HepG2 (cell line): ENCODE measurements around the gene ADSS1. TPM values are rescaled to one million over a fixed set of nuclear protein-coding genes. Genes with fewer than 3 reads are reported as not detected.

Source experiments
- AGO1 ChIP-seq: fragments of 200-400 bp; formaldehyde crosslinking; IDR thresholded peaks from 2 replicates; pipeline ENCODE4 v1.6.1; 2017; ENCODE audit warnings: mild to moderate bottlenecking, low read depth, low read length, moderate library complexity; ENCODE audit not compliant: poor library complexity, severe bottlenecking
- CAMTA2 ChIP-seq: sonication (generic); formaldehyde crosslinking; IDR thresholded peaks from 2 replicates; pipeline ENCODE4 v1.4.0; 2020; ENCODE audit warnings: mild to moderate bottlenecking, missing genetic modification reagents, borderline replicate concordance
- EED ChIP-seq: sonication (generic); formaldehyde crosslinking; IDR thresholded peaks from 2 replicates; pipeline ENCODE4 v1.5.0; 2020; ENCODE audit warnings: mild to moderate bottlenecking, missing genetic modification reagents
- ELF1 ChIP-seq: sonication (generic); formaldehyde crosslinking; IDR thresholded peaks from 2 replicates; pipeline ENCODE4 v1.4.0; 2020; ENCODE audit warnings: missing genetic modification reagents
- ESRRA ChIP-seq: sonication (generic); formaldehyde crosslinking; IDR thresholded peaks from 2 replicates; pipeline ENCODE4 v1.5.1; 2020; ENCODE audit warnings: mild to moderate bottlenecking, low read depth, missing genetic modification reagents
- FOXP1 ChIP-seq, 2 experiments: fragments of 450-650 bp in 1 of 2; IDR thresholded peaks; 2 replicates each; pipeline ENCODE4 v1.6.1; 2017 to 2018; ENCODE audit warnings: antibody characterized with exemption in 1 of 2
- KLF15 ChIP-seq: sonication (generic); formaldehyde crosslinking; IDR thresholded peaks from 2 replicates; pipeline ENCODE4 v1.8.1; 2023; ENCODE audit warnings: borderline replicate concordance, mild to moderate bottlenecking, inconsistent platforms, missing genetic modification reagents, mixed read lengths
- MIER2 ChIP-seq: IDR thresholded peaks from 2 replicates; pipeline ENCODE4 v1.6.1; 2016; ENCODE audit warnings: missing biosample characterization, missing genetic modification reagents
- NR2F1 ChIP-seq, 2 experiments: fragments of 450-650 bp in 1 of 2; formaldehyde crosslinking in 1 of 2; IDR thresholded peaks; 2 replicates each; pipeline versions ENCODE4 v1.5.0 to v1.6.1; 2016 to 2020; ENCODE audit warnings: mild to moderate bottlenecking in 1 of 2, missing compliant biosample characterization in 1 of 2, missing genetic modification reagents in 1 of 2, moderate library complexity in 1 of 2
- TBL1XR1 ChIP-seq: fragments of 150-350 bp; IDR thresholded peaks from 2 replicates; pipeline ENCODE4 v1.6.1; 2014; ENCODE audit warnings: borderline replicate concordance, low read length; ENCODE audit not compliant: partially characterized antibody
- ZFYVE20 ChIP-seq: sonication (generic); formaldehyde crosslinking; IDR thresholded peaks from 2 replicates; pipeline ENCODE4 v1.8.0; 2023; ENCODE audit warnings: low read depth, mild to moderate bottlenecking, moderate library complexity, missing genetic modification reagents, borderline replicate concordance
- ZMAT5 ChIP-seq: sonication (generic); formaldehyde crosslinking; IDR thresholded peaks from 2 replicates; pipeline ENCODE4 v1.5.0; 2020; ENCODE audit warnings: mild to moderate bottlenecking, low read depth, missing genetic modification reagents, borderline replicate concordance
- ZMYM2 ChIP-seq: sonication (generic); formaldehyde crosslinking; IDR thresholded peaks from 2 replicates; pipeline ENCODE4 v1.8.0; 2022; ENCODE audit warnings: mild to moderate bottlenecking, missing genetic modification reagents
- ZNF44 ChIP-seq: sonication (generic); formaldehyde crosslinking; IDR thresholded peaks from 2 replicates; pipeline ENCODE4 v1.5.1; 2020; ENCODE audit warnings: mild to moderate bottlenecking, missing genetic modification reagents
- polyA plus RNA-seq, 8 experiments: library from polyadenylated mRNA; depleted of rRNA in 3 of 8; stranded (reverse) in 7 of 8; unstranded in 1 of 8; fragments of >200 nt; fragmentation: Illumina TruSeq in 4 of 8; extraction: Trizol in 4 of 8; gene quantifications; 2 replicates each; pipeline versions ENCODE4 v1.2.1 to v1.2.3, GENCODE V29; 2011 to 2016; ENCODE audit warnings: low read depth in 4 of 8, missing spikeins in 1 of 8, mixed read lengths in 1 of 8; ENCODE audit not compliant: insufficient read depth in 1 of 8
- total RNA-seq, 5 experiments: library from RNA; depleted of rRNA; stranded (reverse); fragments of >200 nt; fragmentation: Illumina TruSeq; extraction: Trizol; gene quantifications; 2 replicates each; pipeline ENCODE4 v1.2.3, GENCODE V29; 2016; ENCODE audit warnings: low read depth in 1 of 5

ADSS1 gene
- total and polyA plus RNA-seq, 2 of the 13 experiments (the other 11 are each of a cell fraction or from before 2014, with no cell fraction given), result 1.0 to 36.7 TPM

- no peak for TF ChIP-seq ZFYVE20 (CRISPR knock-in tag)
- TF ChIP-seq NR2F1 (CRISPR knock-in tag; IDR thresholded peaks at IDR 0.05), result peak in 1 of 2 experiments; percentile 76; a peak in 2 of 4 replicates
- no peak for TF ChIP-seq ZMAT5 (CRISPR knock-in tag)
- TF ChIP-seq ELF1 (CRISPR knock-in tag), result no peak
- TF ChIP-seq EED (CRISPR knock-in tag), result no peak
- peak; percentile 57 for TF ChIP-seq AGO1
- TF ChIP-seq ESRRA, result no peak
- TF ChIP-seq FOXP1 (IDR thresholded peaks at IDR 0.05), result no peak
- no peak for TF ChIP-seq FOXP1 (CRISPR knock-in tag; IDR thresholded peaks at IDR 0.05)
- TF ChIP-seq TBL1XR1, result no peak
- no peak for TF ChIP-seq KLF15 (CRISPR knock-in tag)
- no peak for TF ChIP-seq ZNF44 (CRISPR knock-in tag)
- TF ChIP-seq CAMTA2 (CRISPR knock-in tag), result no peak
- TF ChIP-seq ZMYM2 (CRISPR knock-in tag), result peak; percentile 89
- no peak for TF ChIP-seq MIER2 (CRISPR knock-in tag)
These were observed at the start of gene ADSS1 (continued) for GRCh38 chr14:104723651-104724406.
